Epithelial cell of proximal tubule (primary cell): ENCODE results near the gene JPH3. TPM values are rescaled to one million over a fixed set of nuclear protein-coding genes. Genes with fewer than 3 reads are reported as not detected.
"Not testable (repeated sequence)": the region's sequence is repeated elsewhere in the genome, so short reads cannot be mapped to it uniquely, and the experiment has no call there.

Experiments used
- DNase-seq: peaks from one replicate; pipeline ENCODE4 v3.0.0-alpha.2; 2011; ENCODE audit warnings: low read depth
- H3K4me3 ChIP-seq: 2 replicates; pipeline ENCODE4 v1.5.1; 2011; ENCODE audit warnings: low read depth, mild to moderate bottlenecking, low read length
- CTCF ChIP-seq: conservative IDR thresholded peaks from 2 replicates; pipeline ENCODE4 v1.5.1; 2012; ENCODE audit warnings: low read depth, mild to moderate bottlenecking, low read length
- total RNA-seq: library from RNA; depleted of rRNA; stranded (reverse); fragments of >200 nt; gene quantifications from 2 replicates; pipeline ENCODE4 v1.2.3, GENCODE V29; 2015

The JPH3 gene
- total RNA-seq, 1 donor from 2014 or later: 0.40 TPM

- H3K4me3 ChIP-seq: no peak overlapping the region
- no peak for TF ChIP-seq CTCF
- DNase-seq: no peak
These were observed 27.1 kb upstream of the JPH3 start for GRCh38 chr16:87575027-87575804.

GRCh38 chr16:87576171-87576570 is 26.1 kb upstream of the JPH3 start:
- TF ChIP-seq CTCF: no peak
- no peak overlapping the region for H3K4me3 ChIP-seq
- DNase-seq: no peak

- DNase-seq, H3K4me3 ChIP-seq: not testable (repeated sequence)
These were observed 24.0 kb upstream of the JPH3 start for GRCh38 chr16:87578142-87578930.

GRCh38 chr16:87579691-87580090 is 22.6 kb upstream of the JPH3 start:
- DNase-seq: no peak
- no peak for TF ChIP-seq CTCF
- no peak overlapping the region for H3K4me3 ChIP-seq

- H3K4me3 ChIP-seq: no peak overlapping the region
- TF ChIP-seq CTCF: no peak
- no peak for DNase-seq
These were observed 21.4 kb upstream of the JPH3 start for GRCh38 chr16:87580855-87581261.

- H3K4me3 ChIP-seq: peak overlapping the region; percentile 24
- peak; percentile 80 for DNase-seq
- TF ChIP-seq CTCF: no peak
These were observed 20.5 kb upstream of the JPH3 start for GRCh38 chr16:87581857-87582215.

GRCh38 chr16:87582216-87582965 is 19.9 kb upstream of the JPH3 start:
- no peak for DNase-seq
- H3K4me3 ChIP-seq: peak overlapping the region; percentile 24
- TF ChIP-seq CTCF: no peak
